ENCODE data around the gene TCEAL1.

- no peak for TF ChIP-seq CTCF (conservative IDR thresholded peaks at IDR 0.05)
- no peak for TF ChIP-seq ZFX (IDR thresholded peaks at IDR 0.05)
Measured at GRCh38 chrX:103613362-103613890, 15.3 kb upstream of the TCEAL1 start.

Measured in C4-2B (cell line).